ENCODE data around the gene SELENOW. TPM values are rescaled to one million over a fixed set of nuclear protein-coding genes. Genes with fewer than 3 reads are reported as not detected.
"Not testable (repeated sequence)": the region's sequence is repeated elsewhere in the genome, so short reads cannot be mapped to it uniquely, and the experiment has no call there.

The SELENOW gene
- polyA plus RNA-seq, 6 donors from 2014 or later, result 68.2 to 131 (median 102) TPM

- H3K4me1 Mint-ChIP-seq, result peaks cover 14 to 36% (median 27%) of the 10 kb centered on the region in 3 donors
- peaks cover 0 to 6% of the 10 kb centered on the region in 2 donors for H3K36me3 Mint-ChIP-seq
- ATAC-seq (ENCODE audit: low read depth in 2 of 2), result no peak
- no peaks in the 10 kb centered on the region for H3K9me3 Mint-ChIP-seq
- H3K4me3 Mint-ChIP-seq, result peak overlapping the region; percentile 88 to 96 (median 93)
- H3K27me3 Mint-ChIP-seq, result no peaks in the 10 kb centered on the region
- peak overlapping the region; percentile 57 to 92 (median 73) for H3K27ac Mint-ChIP-seq
- no peak for DNase-seq
These were observed 450 bp downstream of the SELENOW start for GRCh38 chr19:47778954-47779351.

GRCh38 chr19:47779524-47780214 is 1.2 kb downstream of the SELENOW start:
- ATAC-seq (ENCODE audit: low read depth in 2 of 2), result no peak
- H3K9me3 Mint-ChIP-seq, result no peaks in the 10 kb centered on the region
- peak overlapping the region; percentile 88 to 96 (median 93) for H3K4me3 Mint-ChIP-seq

GRCh38 chr19:47780215-47780551 is 1.7 kb downstream of the SELENOW start:
- Mint-ChIP-seq H3K27ac (peak overlapping the region in 2 of 6 donors; percentile 77 to 87), H3K4me3 (peak overlapping the region; percentile 36 to 96 (median 71)), H3K9me3 (no peaks in the 10 kb centered on the region), H3K27me3 (no peaks in the 10 kb centered on the region), H3K4me1 (peaks cover 14 to 42% (median 27%) of the 10 kb centered on the region in 3 donors), H3K36me3 (peaks cover 4 to 6% of the 10 kb centered on the region in 2 donors)
- ATAC-seq (ENCODE audit: low read depth in 2 of 2) (no peak), DNase-seq (no peak)

More at GRCh38 chr19:47779524-47780214, 1.2 kb downstream of the SELENOW start:
- DNase-seq, result no peak
- Mint-ChIP-seq H3K4me1 (peaks cover 14 to 42% (median 27%) of the 10 kb centered on the region in 3 donors), H3K27me3 (no peaks in the 10 kb centered on the region), H3K36me3 (peaks cover 4 to 6% of the 10 kb centered on the region in 2 donors), H3K27ac (peak overlapping the region in 3 of 6 donors; percentile 63 to 92 (median 92))

GRCh38 chr19:47781590-47782262 is 3.2 kb downstream of the SELENOW start:
- ATAC-seq (ENCODE audit: low read depth in 2 of 2) (no peak), DNase-seq (no peak)
- Mint-ChIP-seq H3K27ac (peak overlapping the region in 4 of 6 donors; percentile 26 to 91 (median 54)), H3K4me3 (peak overlapping the region in 5 of 8 donors; percentile 15 to 69 (median 43)), H3K9me3 (no peaks in the 10 kb centered on the region), H3K4me1 (peaks cover 14 to 42% (median 27%) of the 10 kb centered on the region in 3 donors), H3K36me3 (peaks cover 4 to 6% of the 10 kb centered on the region in 2 donors), H3K27me3 (no peaks in the 10 kb centered on the region)

- no peak for ATAC-seq (ENCODE audit: low read depth in 2 of 2)
- DNase-seq, result no peak
- no peak overlapping the region for H3K4me3 Mint-ChIP-seq
- H3K9me3 Mint-ChIP-seq, result no peaks in the 10 kb centered on the region
- no peak overlapping the region for H3K27ac Mint-ChIP-seq
- peaks cover under 1 to 4% of the 10 kb centered on the region in 2 donors for H3K36me3 Mint-ChIP-seq
- H3K27me3 Mint-ChIP-seq, result peaks cover 0 to 9% (median 6%) of the 10 kb centered on the region in 3 donors
- peaks cover 8 to 15% (median 8%) of the 10 kb centered on the region in 3 donors for H3K4me1 Mint-ChIP-seq
These were observed 8.1 kb downstream of the SELENOW start for GRCh38 chr19:47786566-47786965.

- not testable (repeated sequence) for H3K36me3 Mint-ChIP-seq; H3K4me3 Mint-ChIP-seq; DNase-seq; H3K9me3 Mint-ChIP-seq; H3K27me3 Mint-ChIP-seq; ATAC-seq (ENCODE audit: low read depth in 2 of 2); H3K27ac Mint-ChIP-seq
- peaks cover 8 to 15% (median 8%) of the 10 kb centered on the region in 3 donors for H3K4me1 Mint-ChIP-seq
These were observed 8.8 kb downstream of the SELENOW start for GRCh38 chr19:47787307-47787706.

- not testable (repeated sequence) for DNase-seq; ATAC-seq (ENCODE audit: low read depth in 2 of 2); H3K9me3 Mint-ChIP-seq; H3K27ac Mint-ChIP-seq; H3K4me1 Mint-ChIP-seq; H3K4me3 Mint-ChIP-seq; H3K36me3 Mint-ChIP-seq; H3K27me3 Mint-ChIP-seq
These were observed 11.3 kb downstream of the SELENOW start for GRCh38 chr19:47789811-47790210.

- Mint-ChIP-seq H3K4me1 (peaks cover 6 to 9% (median 8%) of the 10 kb centered on the region in 3 donors), H3K9me3 (peaks cover 0 to 6% (median 0%) of the 10 kb centered on the region in 7 donors), H3K27me3 (peaks cover 2 to 9% (median 7%) of the 10 kb centered on the region in 3 donors), H3K36me3 (no peaks in the 10 kb centered on the region), H3K4me3 (peak overlapping the region in 1 of 8 donors; percentile 53), H3K27ac (peak overlapping the region in 1 of 6 donors; percentile 37)
- ATAC-seq (ENCODE audit: low read depth in 2 of 2) (peak; percentile 64 to 74), DNase-seq (peak; percentile 61)
These were observed 11.9 kb downstream of the SELENOW start for GRCh38 chr19:47790398-47790814.

- ATAC-seq (ENCODE audit: low read depth in 2 of 2), result no peak
- peaks cover 5 to 14% (median 9%) of the 10 kb centered on the region in 3 donors for H3K27me3 Mint-ChIP-seq
- H3K9me3 Mint-ChIP-seq, result peaks cover 0 to 6% (median 0%) of the 10 kb centered on the region in 7 donors
- H3K27ac Mint-ChIP-seq, result no peak overlapping the region
- H3K36me3 Mint-ChIP-seq, result no peaks in the 10 kb centered on the region
- H3K4me1 Mint-ChIP-seq, result peaks cover 6 to 9% (median 8%) of the 10 kb centered on the region in 3 donors
- DNase-seq, result no peak
- no peak overlapping the region for H3K4me3 Mint-ChIP-seq
These were observed 14.1 kb downstream of the SELENOW start for GRCh38 chr19:47792616-47793015.

GRCh38 chr19:47794526-47794925 is 16.0 kb downstream of the SELENOW start:
- ATAC-seq (ENCODE audit: low read depth in 2 of 2) (no peak), DNase-seq (no peak)
- H3K9me3 Mint-ChIP-seq, result peaks cover 0 to 6% (median 3%) of the 10 kb centered on the region in 7 donors
- H3K27ac Mint-ChIP-seq, result no peak overlapping the region
- no peak overlapping the region for H3K4me3 Mint-ChIP-seq
- peaks cover 5 to 27% (median 17%) of the 10 kb centered on the region in 3 donors for H3K27me3 Mint-ChIP-seq
- H3K36me3 Mint-ChIP-seq, result no peaks in the 10 kb centered on the region
- H3K4me1 Mint-ChIP-seq, result peaks cover 5 to 9% (median 6%) of the 10 kb centered on the region in 3 donors

GRCh38 chr19:47796785-47797184 is 18.3 kb downstream of the SELENOW start:
- peaks cover 5 to 22% (median 8%) of the 10 kb centered on the region in 3 donors for H3K27me3 Mint-ChIP-seq
- H3K36me3 Mint-ChIP-seq, result peaks cover 0 to 11% of the 10 kb centered on the region in 2 donors
- ATAC-seq (ENCODE audit: low read depth in 2 of 2) (no peak), DNase-seq (no peak)
- H3K4me1 Mint-ChIP-seq, result no peaks in the 10 kb centered on the region
- no peak overlapping the region for H3K27ac Mint-ChIP-seq
- no peak overlapping the region for H3K4me3 Mint-ChIP-seq
- peaks cover 0 to 13% (median 8%) of the 10 kb centered on the region in 7 donors for H3K9me3 Mint-ChIP-seq

- Mint-ChIP-seq H3K27ac (no peak overlapping the region), H3K27me3 (peaks cover 5 to 22% (median 8%) of the 10 kb centered on the region in 3 donors), H3K9me3 (peaks cover 0 to 11% (median 8%) of the 10 kb centered on the region in 7 donors), H3K4me3 (peak overlapping the region in 1 of 8 donors; percentile 47), H3K4me1 (no peaks in the 10 kb centered on the region), H3K36me3 (peaks cover 0 to 14% of the 10 kb centered on the region in 2 donors)
- DNase-seq (no peak), ATAC-seq (ENCODE audit: low read depth in 2 of 2) (no peak)
These were observed 19.7 kb downstream of the SELENOW start for GRCh38 chr19:47797996-47798903.

GRCh38 chr19:47798904-47799266 is 20.4 kb downstream of the SELENOW start:
- Mint-ChIP-seq H3K27me3 (peaks cover 5 to 22% (median 8%) of the 10 kb centered on the region in 3 donors), H3K27ac (no peak overlapping the region), H3K4me1 (no peaks in the 10 kb centered on the region), H3K9me3 (peaks cover 0 to 11% (median 8%) of the 10 kb centered on the region in 7 donors), H3K4me3 (no peak overlapping the region), H3K36me3 (peaks cover 0 to 14% of the 10 kb centered on the region in 2 donors)
- no peak for ATAC-seq (ENCODE audit: low read depth in 2 of 2)
- no peak for DNase-seq
